GM19043 (cell line): ENCODE data around the gene SHF.
"Not testable (repeated sequence)": the region's sequence is repeated elsewhere in the genome, so short reads cannot be mapped to it uniquely, and the experiment has no call there.

Experiments used
- ATAC-seq: cut with Tn5 transposase; IDR thresholded peaks from one replicate; pipeline ENCODE4 v1.9.1; 2021; ENCODE audit warnings: low read depth; ENCODE audit not compliant: unreplicated experiment

SHF gene, protein sequence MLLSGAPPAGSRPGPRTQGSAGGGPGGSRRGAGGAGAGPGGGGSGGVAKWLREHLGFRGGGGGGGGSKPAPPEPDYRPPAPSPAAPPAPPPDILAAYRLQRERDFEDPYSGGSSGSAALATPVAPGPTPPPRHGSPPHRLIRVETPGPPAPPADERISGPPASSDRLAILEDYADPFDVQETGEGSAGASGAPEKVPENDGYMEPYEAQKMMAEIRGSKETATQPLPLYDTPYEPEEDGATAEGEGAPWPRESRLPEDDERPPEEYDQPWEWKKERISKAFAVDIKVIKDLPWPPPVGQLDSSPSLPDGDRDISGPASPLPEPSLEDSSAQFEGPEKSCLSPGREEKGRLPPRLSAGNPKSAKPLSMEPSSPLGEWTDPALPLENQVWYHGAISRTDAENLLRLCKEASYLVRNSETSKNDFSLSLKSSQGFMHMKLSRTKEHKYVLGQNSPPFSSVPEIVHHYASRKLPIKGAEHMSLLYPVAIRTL

DNA sequence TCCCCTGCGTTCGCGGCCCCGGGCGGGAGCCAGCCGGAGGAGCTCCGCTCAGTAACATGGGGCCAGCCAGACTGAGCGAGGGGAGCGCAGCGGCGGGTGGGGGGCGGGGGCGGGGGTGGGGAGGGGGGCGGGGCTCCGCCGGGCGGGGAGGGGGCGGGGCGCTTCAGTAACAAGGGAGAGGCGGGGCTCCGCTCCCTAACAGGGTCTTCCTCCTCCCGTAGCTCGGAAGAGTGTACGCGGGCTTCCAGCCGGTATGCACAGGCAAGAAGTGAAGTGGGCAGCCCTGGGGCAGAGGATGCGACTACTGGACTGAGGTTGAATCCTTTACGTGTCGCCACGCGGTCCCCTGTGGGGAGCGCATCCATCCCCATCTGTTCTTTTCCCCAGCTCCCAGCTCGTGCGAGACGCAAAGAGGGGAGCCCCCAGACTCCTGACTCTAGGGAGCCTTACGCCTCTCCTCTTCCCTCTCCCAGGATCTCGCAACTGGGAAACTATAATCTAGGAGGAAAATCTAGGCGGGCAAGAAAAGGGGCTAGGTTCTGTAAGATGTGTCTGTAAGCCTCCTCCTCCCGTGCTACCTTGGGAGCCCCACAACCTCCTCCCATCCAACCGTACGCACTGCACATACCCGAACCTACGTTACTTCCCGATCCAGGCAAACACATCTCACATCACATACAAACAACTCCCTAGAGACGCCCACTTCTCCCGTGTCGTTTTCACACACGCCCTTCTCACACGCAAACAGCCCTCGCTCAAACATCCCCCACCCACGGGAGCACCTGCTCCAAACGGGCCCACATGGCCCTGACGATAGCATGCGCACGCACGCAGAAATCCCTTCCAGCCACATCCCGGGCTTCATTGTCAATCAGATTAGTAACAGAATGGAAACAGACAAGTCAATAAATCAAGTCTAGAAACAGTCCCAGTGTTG is at the start of gene SHF:
Gene SHF, minus strand, starts transcription at position 73 of the 937 bp plus-strand sequence. Its CDS starts 15 bp downstream, at position 58.
- ATAC-seq: no peak

- not testable (repeated sequence) for ATAC-seq
Measured at GRCh38 chr15:45236806-45237205, 49.0 kb upstream of the SHF start.

DNA sequence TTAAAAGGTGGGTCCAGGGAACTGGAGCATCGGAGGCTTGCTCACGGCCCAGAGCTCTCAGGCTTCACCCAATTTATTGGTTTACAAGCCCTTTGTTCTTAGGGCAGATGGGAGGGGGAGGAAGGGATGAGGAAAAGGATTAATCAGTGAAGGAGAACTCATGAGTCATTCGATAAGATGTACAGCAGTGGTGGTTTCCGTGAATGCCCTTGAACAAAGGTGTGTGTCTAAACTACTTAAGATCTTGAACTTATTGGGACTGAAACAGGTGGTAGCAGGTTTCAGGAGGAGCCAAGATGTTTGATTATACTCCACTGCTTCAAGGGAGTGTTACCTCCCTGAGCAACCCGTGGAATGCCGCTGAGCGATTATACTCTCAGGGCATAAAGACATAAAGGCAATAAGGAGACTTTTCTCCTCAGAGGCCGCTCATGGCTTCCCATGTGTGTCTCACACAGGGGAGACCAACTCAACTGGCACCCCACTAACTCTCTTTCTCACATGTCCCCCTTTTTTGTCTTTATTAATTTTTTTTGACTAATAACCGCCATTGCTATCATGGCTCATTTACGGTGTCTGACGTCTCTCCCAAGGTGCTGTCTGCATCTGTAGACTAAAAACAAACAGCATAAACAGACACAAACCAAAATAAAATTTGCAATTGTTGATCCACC is 46.9 kb upstream of the SHF start:
- ATAC-seq: no peak

DNA sequence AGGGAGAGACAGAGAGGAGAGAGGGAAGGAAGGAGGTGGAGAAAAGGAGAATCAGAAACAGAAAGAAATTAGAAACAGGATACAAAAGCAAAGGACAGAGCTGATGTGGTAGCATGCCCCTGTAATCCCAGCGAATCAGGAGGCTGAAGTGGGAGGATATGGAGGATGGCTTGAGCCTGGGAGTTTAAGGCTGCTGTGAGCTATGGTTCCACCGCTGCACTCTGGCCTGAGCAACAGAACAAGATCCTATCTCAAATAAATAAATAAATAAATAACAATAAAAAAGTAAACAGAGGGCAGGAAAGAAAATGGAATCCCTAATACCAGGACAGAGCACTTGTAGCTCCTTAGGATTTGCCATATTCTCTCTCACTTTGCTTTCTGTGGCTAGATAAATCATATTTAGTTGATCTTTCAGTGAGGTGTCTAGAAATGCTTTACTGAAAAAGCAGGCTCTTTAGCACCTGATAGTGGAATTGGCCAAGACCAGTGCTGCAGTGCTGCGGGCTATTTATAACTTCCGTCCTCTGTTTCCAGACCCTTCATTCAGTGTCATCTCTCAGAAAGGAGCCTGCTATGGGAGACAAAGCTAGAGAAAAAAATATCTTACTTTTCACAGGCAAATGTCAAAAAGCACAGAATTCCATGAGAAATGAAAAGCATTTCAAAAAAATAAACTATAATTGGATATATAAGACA is 44.2 kb upstream of the SHF start:
- no peak for ATAC-seq

- no peak for ATAC-seq
Measured at GRCh38 chr15:45231132-45231531, 43.4 kb upstream of the SHF start.

- no peak for ATAC-seq
Measured at GRCh38 chr15:45230245-45230965, 42.6 kb upstream of the SHF start.

DNA sequence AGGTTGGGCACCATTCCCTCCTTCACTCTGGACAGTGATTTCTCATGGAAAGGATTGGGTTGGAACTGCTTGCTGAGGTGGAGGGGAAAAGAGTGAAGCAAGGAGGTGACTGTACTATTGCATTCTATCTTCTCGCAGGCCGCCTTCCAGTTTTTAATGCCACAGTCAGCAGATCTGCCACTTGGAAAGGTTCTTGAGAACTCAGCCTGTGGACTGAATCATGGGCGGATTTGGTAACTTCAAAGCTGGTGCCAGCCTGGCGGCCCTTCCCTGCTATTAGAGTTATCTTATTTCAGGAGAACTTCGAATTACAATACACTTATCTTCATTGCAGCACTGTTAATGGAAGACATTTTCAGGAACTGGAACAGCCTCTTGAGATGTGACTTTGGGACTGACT is 41.2 kb upstream of the SHF start:
- ATAC-seq: no peak

DNA sequence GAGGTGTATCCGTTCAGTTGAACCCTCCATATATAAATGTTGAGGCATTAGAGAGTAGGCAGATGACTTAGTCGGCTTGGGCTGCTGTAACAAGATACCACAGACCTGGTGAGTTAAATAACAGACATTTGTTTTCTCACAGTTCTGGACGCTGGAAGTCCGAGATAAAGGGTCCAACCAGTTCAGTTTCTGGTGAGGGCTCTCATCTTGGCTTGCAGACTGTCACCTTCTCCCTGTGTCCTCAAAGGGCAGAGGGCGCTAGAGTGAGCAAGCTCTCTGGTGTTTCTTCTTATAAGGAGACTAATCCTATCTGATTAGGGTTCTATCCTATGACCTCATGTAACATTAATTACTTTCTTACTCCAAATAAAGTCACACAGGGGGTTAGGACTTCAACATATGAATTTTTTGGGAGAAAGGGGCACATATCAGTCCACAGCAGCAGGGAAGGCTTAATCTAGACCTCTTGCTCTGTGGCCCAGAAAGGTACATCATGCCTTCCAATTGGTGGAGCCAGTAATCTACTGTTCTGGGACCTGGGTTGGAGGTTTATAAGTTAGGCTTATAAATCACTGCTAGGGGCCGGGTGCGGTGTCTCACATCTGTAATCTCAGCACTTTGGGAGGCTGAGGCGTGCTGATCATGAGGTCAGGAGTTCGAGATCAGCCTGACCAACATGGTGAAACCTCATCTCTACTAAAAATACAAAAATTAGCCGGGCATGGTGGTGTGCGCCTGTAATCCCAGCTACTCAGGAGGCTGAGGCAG is 37.9 kb upstream of the SHF start:
- ATAC-seq: no peak

DNA sequence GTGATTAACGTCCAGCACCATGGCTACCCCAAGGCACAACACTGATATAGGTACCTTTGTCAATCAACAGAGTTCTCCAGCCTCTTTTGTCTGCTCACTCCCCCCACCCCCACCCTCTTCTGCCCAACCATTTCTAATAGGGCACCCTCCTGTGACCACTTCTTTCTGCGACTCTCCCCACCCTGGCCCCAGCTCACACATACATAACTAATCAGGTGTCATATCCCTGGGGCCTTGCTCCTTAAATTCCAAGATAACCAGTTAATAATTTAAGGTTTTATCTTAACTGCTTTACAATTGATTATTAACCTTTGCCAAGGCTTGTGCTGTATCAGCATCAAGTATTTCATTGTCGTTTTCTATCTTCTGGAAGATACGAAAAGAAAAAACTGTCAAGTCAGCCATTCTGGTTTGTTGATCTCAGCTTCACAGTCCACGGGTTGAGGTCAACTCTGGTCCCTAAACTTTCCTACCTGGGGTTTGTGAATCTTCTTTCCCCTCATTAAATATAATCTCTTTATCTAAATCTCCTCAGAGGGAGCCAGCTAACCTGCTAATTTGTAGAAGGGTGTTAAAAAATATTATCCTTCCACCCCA is 37.0 kb upstream of the SHF start:
- no peak for ATAC-seq

GRCh38 chr15:45221967-45222366 is 34.2 kb upstream of the SHF start:
- ATAC-seq: no peak

DNA sequence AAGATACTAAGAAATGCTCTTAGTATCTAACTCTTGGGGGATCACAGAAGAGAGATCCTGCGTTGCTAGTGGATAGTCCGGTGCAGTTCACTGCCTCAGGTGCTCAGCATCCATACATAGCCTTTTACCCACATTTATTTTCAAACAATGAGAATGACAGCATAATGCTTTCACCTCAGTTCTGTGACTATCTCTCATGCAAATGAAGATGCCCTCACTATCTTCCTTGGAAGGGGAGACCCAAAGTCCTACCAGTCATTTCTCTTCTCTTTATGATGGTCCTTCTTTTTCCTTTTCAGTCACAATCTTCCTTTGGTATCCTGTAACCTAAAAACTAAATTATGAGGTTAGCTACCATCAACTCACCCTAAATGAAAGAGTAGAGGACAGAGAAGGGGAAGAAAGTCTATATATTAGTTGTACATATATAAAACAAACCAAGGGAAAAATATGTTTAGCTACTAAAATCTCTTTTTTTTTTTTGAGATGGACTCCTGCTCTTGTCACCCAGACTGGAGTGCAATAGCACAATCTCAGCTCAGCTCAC is 33.4 kb upstream of the SHF start:
- ATAC-seq: no peak

GRCh38 chr15:45212493-45212892 is 24.7 kb upstream of the SHF start:
- no peak for ATAC-seq

DNA sequence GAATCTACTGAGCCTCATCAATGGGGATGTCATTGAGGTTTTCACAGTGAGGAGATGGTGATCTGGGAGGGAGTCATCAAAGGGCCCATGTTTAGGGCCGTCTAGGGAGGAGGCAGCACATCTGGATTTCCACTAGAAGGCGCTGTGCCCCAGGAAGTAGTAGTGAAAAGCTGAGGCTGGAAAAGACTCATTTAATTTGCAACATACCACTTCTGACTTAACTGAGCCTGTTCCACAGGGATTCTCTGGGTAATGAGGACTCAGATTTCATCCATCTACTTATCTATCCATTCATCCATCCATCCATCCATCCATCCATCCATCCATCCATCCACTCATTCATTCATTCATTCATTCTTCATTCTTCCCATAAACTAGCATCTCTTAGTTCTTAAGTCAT is 17.4 kb upstream of the SHF start:
- ATAC-seq: no peak

- no peak for ATAC-seq
Measured at GRCh38 chr15:45203182-45203581, 15.4 kb upstream of the SHF start.

DNA sequence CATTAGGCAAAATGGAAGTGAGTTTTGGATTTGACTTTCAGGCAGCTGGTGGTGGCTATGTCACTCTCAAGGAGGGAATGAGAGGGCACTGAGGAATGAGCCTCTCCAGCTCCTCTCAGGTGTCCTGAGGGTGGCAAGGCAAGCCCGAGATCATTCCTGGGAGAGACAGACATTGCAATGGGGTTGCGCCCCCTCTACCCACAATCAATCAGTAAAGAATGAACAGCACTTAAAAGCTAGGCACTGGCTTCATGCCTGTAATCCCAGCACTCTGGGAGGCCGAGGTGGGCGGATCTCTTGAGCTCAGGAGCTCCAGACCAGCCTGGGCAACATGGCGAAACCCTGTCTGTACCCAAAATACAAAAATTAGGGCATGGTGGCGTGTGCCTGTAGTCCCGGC is 14.1 kb upstream of the SHF start:
- ATAC-seq: no peak

DNA sequence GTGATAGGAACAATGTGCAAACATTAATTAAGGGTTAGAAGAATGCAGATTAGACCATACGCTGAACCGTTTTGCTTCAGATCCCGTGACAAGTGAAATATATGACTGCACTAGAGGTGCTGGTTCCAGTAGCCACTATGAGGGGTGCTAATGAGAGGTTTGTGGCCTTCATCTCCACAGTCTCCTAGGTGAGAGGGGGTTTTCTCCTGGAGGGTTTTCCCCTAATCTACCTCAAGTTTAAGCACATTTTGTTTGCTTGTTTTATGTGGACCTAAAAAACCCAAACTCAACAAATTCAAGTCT is 13.7 kb upstream of the SHF start:
- ATAC-seq: no peak

DNA sequence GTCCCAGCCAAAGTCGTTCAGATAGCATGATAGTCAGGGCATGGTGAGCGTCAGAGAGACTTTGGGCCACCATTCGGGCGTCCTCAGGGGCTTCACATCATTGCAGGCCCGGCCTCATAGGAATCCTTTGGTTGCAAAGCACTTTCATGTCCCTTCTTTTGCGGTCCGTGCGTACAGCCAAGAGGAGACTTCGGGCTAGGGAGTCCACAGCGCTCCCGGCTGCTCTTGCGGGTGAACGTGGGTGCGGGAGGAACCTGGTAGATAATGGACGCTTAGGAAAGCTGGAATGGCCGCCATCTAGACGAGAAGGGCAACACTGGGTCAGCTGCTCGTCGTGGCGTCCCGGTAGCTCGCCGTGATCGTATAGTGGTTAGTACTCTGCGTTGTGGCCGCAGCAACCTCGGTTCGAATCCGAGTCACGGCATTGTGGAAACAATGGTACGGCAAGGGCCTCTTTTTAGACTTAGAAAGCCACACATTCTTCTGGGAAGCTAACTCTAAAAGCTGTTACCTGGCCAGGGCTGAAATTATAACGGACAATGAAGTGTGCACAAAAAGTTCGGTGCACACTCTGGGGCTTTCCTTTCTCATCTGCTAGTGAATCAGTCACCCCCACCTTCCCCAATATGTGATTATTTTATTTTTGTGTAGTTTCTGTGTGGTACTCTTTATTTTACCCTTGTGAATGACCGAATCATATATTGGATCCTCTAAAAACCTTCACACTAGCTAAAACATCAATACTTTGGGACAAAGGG is 13.2 kb upstream of the SHF start:
- ATAC-seq: peak; percentile 3
